ENCODE data around the gene HCRTR1.

The HCRTR1 gene

DNA sequence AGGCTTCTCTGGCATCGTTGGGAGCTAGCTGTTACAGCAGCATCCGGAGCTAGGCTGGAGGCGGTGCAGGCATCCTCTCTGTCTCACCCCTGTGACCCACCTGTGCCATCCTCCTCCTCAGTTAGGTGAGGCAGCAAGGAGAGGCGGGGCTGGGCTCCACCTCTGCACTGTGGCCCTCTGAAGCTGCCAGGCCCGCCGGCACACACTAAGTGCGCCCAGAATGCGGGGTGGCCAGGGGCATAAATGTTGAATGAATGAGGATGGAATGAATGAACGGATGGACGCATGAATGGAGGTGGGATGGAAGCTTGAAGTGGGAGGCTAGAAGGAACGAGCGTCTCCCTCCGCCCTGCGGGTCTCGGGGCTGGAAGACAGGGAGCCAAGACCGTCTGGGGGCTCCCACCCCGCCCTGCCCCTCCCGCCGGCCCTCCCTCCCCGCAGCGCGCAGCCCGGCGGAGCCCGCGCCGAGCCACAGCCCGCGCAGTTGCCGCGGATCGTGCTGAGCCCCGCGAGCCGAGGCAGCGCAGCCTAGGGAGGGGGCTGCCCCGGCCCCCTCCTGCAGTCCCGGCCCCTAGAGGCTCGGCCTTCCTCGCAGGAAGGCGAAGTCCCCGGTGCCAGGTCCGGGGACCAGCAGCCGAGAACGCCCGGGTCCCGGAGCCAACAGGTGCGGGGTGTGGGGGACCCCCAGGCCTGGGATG lies at the start of gene HCRTR1:
HCRTR1 (plus strand) TSS at position 472 of the 698 bp plus-strand sequence. CDS start 1,504 bp downstream, outside the sequence.
- no peak for DNase-seq

DNA sequence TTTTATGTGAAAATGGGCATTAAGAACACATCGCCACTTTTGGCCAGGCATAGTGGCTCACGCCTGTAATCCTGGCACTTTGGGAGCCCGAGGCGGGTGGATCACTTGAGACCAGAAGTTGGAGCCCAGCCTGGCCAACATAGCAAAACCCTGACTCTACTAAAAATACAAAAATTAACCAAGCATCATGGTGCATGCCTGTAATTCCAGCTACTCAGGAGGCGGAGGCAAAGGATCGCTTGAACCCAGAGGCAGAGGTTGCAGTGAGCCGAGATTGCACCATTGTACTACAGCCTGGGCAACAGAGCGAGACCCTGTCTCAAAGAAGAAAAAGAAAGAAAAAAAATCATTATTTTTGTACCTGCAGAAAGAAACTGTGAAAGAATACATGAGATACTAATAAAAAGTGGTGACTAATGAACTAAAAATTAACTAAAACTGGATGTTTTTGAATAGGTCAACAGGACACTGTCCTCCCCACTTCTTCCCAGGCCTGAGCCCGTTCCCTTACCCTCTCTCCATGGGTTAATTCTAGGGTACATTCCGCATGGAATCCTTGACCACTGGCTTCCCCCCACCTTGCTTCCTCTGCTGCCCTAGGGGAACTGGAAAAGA lies 49.4 kb upstream of the HCRTR1 start:
- DNase-seq, result no peak

DNA sequence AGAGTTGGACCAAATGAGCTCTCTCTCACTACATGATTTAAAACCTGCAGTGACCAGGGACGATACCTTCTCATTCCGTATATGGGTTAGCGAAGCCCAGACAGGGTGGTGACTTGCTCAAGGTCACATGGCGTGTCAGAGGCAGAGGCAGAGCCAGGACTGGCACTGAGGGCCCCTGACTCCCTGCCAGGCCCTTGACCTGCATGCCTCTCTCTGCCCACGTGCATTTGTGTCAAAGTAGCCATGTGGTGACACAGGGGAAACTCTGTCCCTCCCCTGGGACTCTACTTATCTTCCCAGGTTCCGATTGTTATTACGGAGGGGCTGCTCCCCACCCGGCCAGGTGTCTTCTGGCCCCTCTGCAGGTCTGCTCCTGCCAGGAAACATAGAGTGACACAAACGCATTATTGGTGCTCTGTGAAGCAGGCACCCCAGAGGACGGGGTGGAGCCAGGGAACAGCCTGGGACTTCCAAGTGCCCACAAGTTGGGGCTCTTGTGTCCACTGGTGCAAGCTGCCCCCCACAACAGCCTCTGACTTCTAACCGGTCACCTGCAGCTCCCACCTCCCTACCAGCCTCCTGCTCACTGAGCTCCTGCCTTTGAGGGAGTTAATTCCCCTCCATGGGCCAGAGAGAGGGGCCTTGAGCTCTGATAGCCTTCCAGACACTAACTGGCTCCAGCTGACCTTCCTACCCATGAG lies 48.4 kb upstream of the HCRTR1 start:
- no peak for DNase-seq

DNA sequence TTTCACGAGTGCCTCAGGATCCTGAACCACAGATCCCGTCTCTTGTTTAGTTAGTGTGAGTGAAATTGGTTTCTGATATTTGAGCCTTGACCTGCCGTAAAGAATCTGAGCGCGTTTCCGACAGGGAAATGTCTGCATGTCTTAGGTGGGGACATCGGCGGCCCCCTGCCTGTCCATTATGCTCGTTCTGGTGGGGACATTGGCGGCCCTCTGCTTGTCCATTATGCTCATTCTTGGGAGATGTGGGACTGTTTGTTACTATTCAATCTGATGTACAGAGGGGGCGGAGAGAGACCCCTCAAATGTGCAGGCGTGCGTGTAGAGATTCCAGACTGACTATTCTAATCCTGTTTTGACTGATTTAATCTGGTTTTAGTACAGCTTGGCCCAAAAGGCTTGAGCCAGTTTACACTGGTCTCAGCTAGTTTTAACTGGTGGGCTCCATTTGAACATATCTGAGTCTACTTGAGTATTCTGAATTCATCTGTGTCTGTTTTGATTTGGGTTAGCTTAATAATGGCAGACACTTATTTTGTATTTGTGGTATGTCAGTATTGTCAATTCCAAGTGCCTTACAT lies 47.8 kb upstream of the HCRTR1 start:
- no peak for DNase-seq

DNA sequence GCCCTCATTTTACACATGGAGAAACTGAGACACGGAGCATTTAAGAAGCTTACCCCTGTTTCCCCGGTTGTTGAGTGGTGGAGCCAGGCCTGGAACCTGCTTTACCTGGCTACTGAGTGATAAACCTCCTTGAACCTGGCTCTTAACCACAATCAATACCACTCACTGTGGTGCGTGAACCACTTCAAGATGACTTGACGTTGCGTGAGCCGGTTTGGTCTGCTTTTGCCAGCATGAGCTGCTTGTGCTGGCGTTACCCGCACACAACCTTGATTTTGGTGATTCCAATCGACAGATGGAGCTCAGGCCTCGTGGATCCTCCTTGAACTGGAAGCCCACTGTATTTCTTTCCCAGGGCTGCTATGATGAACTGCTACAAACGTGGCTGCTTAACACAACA lies 47.3 kb upstream of the HCRTR1 start:
- no peak for DNase-seq

DNA sequence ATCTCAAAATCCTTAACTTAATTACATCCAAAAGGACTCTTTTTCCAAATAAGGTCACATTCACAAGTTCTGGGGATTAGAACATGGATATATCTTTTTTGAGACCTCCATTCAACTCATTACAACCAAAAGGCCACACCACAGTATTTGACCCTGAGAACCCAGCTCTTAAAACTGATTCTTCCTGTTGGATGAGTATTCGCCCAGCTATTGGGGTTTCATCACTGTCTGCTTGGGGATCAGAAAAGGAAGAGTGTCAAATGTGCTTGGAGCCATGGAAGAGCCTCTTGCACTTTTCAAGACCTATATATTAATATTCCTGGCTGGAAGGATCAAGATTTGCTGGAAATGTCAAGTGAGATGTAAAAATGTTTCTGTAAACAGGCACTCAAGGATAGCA lies 46.6 kb upstream of the HCRTR1 start:
- DNase-seq, result no peak

DNA sequence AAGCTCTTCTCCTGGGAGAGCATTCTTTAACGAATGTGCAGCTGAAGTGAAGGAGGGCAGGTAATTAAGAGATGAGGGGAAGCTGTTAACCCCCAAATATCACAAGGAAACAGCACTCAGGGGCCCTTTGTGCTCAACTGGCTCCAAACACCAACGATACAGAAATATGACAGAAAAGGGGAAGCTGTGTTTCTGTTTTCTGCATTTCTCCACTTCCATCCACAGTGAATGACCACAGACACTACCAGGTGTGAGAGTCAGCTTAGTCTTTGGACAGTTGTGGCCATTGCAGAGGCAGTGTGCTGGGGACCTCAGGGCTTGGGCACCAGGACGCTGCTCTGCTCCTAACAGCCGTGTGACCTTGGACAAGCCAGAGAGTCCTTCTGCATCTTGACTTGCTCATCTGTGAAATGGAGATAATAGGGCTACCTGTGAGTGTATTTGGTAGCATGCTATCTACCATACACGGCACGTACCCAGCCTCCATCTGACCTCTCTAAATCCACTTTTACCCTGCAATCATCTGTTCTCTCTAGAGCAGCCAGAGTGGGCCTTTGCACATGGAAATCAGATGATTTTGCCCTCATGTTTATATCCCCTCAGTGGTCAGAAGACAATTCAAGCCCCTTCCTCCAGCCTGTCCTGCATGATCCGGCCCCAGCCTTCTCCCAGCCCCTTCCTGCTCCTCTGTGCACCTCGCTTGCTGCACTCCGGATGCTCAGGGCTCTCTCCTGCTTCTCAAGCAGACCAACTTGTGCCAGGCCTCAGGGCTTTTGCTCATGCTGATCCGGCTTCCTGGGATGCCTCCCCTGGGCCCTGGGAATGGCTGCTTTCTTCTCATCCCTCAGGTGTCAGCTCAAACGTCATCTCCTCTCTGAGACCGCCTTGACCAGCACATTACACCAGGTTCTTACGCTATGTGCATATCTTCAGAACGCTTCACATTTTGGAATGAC lies 45.9 kb upstream of the HCRTR1 start:
- no peak for DNase-seq

DNA sequence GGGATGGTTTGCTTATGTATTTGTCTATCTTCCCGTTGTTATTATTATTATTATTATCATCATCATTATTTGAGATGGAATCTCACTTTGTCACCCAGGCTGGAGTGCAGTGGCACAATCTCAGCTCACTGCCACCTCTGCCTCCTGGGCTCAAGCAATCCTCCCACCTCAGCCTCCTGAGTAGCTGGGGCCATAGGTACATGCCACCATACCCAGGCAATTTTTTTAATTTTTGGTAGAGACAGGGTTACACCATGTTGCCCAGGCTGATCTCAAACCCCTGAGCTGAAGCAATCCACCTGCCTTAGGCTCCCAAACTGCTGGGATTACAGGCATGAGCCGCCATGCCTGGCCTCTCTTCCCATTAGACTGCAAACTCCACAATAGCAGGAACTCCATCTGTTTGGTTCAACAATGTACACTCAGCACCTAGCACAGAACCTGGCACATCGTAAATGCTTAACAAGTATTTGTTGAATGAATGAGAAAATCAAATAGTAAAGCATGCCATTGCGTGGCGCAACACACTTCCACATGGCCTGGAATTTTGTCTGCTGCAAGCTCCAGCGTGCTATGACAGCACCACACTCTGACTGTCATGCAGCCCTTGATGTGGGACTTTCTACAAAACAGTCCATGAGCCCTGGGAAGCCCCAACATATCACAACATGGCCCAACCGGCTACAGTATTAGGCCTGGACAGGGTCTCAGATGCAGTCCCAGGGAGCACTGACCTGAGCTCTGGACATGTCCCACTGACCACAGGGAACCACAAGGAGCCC lies 45.0 kb upstream of the HCRTR1 start:
- no peak for DNase-seq

DNA sequence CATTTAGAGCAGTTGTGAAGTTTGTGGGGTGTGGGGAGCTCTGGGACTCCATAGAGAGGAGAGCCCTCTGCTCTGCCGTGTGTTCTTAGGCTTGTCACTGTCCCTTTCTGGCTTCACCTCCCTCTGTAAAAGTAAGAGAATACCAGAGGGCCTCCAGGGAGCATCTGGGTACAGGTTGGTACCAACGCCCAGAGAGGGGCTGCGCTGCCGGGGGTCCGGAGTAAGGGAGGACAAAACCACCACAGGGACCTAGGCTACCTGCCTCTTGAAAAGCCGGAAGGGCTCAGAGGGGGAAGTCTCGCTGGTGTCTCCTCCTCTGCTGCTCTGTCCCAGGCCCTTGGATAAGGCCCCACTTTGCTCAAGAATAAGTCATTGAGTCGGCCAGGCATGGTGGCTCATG lies 44.2 kb upstream of the HCRTR1 start:
- no peak for DNase-seq

DNA sequence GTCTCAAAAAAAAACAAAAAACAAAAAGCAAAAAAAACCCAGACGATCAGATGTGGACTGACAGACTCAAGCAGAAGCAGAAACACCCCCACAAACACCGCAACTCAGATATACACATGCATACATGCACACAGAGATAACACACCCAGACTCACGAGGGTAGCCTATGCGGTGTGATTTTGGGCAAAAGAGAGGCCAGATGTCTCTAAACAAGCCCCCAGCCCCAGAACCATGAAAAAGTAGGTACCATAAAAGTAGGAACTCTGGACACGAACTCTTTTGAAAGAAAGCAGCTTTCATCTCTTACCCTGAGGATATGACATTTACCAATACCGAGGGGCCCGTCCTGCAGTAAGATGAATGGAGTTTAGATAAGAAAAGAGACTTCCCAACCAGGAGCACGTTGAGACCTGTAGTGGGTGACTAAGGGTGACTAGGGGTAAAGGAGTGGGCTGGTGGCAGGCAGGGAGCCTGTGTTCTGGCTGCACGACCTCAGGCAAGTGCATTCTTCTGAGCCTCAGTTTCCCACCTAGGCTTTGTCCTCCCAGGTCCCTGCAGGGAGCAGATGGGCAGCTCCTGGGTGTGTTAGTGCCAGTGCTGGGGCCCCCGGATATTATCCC lies 42.6 kb upstream of the HCRTR1 start:
- DNase-seq, result no peak

DNA sequence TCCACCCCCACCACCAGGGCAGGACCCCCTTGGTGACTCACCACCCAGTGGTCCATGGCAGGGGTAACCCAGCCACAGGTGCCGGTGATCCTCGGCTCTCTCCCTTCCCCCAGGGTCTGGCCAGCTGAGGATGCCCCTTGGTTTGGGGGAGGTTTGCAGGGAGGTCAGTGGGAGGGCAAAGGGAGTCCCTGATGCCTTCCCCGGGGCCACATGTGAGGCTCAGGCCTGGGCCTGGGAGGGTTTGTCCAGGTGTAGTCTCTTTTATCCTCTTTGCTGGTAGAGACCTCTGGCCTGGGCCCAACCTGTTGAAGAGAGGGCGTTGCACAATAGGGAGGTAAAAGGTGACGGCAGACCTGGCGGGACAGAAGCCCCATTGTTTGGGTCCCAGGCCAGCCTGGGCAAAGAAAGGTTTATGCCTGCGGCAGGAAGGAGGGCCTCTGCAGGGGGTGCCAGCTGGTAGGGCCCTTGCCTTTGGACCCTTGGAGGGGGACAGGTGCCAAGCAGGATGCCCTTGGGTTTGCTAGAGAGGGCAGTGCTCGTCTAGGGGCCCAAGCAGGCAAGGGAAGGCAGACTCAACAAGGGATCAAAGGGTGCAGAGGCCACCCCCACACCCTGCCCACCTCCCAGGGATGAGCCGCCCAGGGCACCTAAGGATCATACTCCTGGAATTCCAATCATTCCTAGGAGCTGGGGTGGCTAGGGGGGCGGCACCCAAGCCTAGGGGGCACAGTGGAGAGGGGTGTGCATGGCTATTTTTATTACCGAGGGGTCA lies 41.9 kb upstream of the HCRTR1 start:
- no peak for DNase-seq

DNA sequence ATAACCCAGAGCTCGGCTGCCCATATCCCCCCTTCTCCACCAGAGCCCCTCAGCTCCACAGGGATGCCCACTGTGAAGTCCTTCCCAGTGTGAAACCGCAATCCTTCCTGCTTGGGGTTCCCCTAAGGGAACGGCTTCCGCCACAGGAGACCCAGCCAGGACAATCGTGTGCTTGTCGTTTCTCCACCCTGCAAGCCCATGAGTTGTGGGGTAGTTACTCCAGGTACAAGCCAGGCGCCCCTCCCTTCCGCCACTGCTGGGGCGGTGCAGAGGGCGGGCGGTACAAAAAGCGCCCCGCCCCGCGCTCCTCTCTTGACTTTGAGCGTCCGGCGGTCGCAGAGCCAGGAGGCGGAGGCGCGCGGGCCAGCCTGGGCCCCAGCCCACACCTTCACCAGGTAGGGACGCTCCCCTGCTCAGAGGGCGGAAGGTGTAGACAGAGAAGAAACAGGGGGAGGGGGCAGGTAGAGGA lies 41.3 kb upstream of the HCRTR1 start, which contains the start of gene TINAGL1:
TINAGL1 (plus strand) TSS at position 315 of the 469 bp plus-strand sequence. CDS start 634 bp downstream, outside the sequence.
- DNase-seq, result no peak

DNA sequence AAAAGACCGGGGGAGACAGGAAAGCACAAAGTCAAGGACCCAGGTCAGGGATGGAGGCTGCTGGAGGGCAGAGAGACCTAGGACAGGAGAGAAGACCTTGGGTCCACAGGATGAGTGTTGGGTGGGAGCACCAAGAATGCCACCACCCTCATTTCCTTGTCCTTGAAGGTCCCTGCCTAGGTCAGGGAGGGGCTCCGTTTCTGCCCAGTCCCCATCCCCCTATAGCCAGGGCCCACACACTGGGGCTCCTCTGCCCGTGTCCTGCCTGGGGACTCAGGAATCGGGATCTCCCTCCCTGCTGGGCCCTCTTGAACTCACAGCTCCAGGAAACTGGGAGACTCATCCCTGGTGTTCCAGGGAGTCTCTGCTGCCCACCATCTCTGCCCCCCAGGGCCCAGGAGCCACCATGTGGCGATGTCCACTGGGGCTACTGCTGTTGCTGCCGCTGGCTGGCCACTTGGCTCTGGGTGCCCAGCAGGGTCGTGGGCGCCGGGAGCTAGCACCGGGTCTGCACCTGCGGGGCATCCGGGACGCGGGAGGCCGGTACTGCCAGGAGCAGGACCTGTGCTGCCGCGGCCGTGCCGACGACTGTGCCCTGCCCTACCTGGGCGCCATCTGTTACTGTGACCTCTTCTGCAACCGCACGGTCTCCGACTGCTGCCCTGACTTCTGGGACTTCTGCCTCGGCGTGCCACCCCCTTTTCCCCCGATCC lies 40.6 kb upstream of the HCRTR1 start:
- no peak for DNase-seq

DNA sequence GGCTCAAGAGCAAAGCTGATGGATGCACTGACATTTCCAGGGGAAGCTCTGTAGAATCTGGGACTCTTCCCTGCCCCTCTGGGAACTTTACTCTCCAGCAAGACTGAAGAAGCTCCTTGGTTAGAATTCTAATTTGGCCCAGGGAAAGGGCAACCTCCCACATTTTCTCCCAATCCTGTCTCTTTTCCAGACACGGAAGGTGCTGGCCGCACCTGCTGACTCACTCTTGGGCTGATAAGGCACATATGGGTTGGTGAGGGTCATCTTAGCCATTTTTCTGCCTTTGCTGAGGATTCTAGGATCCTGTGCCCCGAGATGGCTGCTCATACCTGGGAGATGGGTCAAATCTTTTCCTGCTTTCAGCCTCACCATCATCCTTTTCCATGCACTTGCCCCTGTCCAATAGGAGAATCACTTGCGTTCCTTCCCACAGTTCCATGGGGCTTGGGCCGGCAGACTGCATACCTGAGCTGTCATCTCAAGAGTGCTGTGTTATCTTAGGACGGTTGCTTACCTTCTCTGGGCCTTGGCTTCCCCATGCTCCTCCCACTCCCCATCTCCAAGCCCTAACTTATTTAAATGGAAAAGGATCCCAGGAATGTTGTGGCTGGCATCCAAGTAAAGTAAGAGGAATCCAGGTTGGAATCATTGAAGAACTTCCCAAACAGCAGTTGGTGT lies 39.8 kb upstream of the HCRTR1 start:
- peak in 1 of 2 experiments; percentile 13 for DNase-seq

DNA sequence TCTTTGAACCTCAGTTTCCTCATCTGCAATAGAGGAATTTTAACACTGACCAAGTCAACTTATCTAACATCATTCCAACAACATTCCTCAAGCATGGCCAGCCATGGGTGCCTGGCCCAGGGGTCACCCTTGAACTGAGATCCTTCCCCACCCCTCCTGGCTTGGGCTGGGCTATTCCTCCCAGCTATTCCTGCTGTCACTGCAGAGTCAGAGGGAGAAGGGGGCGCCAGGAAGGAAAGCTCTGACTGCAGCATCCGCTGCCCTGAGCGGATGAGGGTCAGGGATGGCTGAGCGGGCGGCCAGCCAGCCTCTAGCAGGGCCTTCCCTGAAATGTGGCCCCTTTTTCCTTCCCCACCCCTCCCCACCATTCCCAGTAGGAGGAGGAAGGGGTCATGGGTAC lies 38.1 kb upstream of the HCRTR1 start:
- no peak for DNase-seq

DNA sequence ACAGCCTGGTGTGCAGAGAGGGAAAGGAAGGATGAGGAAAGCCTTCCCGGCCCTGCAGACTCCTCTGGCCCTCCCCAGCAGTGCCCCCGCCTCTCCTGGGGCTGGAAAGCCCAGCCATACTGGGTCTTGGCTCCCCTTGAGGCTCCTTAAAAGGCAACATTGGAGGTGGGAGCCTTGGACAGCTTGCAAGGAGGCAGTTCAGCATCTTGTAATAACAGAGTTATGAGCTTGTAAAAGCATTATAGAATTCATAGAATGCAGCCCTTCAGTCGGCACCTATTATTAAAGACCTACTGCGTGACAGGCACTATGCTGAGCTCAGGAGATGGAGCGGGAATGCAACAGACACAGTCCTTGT lies 37.0 kb upstream of the HCRTR1 start:
- DNase-seq, result no peak

DNA sequence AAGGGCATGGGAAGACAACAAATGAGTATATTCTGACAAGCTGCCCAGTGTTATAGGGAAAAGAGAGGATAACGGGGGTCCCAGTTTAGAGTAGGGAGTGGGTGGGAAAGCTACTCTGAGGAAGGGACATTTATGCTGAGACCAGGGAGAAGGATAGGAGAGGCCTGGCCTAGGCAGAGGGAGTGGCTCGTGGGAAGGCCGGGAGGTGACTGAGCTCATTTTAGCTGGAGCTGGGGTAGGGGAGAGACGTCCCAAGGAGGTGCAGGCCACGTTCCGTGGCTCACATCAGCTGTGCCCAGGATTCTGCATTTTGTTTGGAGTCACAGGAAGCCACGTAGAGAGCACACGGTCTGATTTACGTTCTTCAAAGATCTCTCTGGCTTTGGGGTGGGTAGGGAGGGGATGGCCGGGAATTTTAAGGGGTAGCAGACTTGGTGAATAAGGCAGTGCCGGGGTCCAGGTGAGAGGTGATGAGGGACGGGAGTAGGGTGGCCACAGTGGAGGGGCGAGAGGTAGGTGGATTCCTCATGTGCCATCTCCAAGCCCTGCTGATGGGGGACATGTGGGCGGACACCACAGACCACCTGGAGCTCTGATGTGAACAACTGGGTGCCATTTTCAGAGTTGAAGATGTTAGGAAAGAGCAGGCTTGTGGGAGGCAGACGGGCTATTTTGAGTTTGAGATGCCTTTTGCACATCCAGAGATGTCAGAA lies 36.4 kb upstream of the HCRTR1 start:
- no peak for DNase-seq
